HG02763 (cell line): Measurements from ENCODE around the gene ANGPTL2.

Source experiments
- ATAC-seq: cut with Tn5 transposase; IDR thresholded peaks from one replicate; pipeline ENCODE4 v1.9.1; 2021; ENCODE audit warnings: mild to moderate bottlenecking, moderate library complexity; ENCODE audit not compliant: unreplicated experiment

ANGPTL2 gene

GRCh38 chr9:127121628-127122175 is 733 bp downstream of the ANGPTL2 start:
- no peak for ATAC-seq

- no peak for ATAC-seq
These were observed 3.1 kb downstream of the ANGPTL2 start for GRCh38 chr9:127119320-127119709.

GRCh38 chr9:127118597-127119319 is 3.7 kb downstream of the ANGPTL2 start:
- ATAC-seq: no peak

GRCh38 chr9:127117801-127118200 is 4.6 kb downstream of the ANGPTL2 start:
- ATAC-seq: no peak

GRCh38 chr9:127116957-127117356 is 5.5 kb downstream of the ANGPTL2 start:
- ATAC-seq: no peak

GRCh38 chr9:127116088-127116726 is 6.2 kb downstream of the ANGPTL2 start:
- no peak for ATAC-seq

GRCh38 chr9:127114606-127115005 is 7.8 kb downstream of the ANGPTL2 start:
- ATAC-seq: no peak

GRCh38 chr9:127113191-127113972 is 9.1 kb downstream of the ANGPTL2 start:
- no peak for ATAC-seq

GRCh38 chr9:127112735-127113161 is 9.7 kb downstream of the ANGPTL2 start:
- no peak for ATAC-seq

GRCh38 chr9:127112056-127112455 is 10.4 kb downstream of the ANGPTL2 start:
- ATAC-seq: no peak

- no peak for ATAC-seq
These were observed 13.2 kb downstream of the ANGPTL2 start for GRCh38 chr9:127109212-127109711.

GRCh38 chr9:127107929-127108876 is 14.2 kb downstream of the ANGPTL2 start:
- no peak for ATAC-seq

- ATAC-seq: no peak
These were observed 15.1 kb downstream of the ANGPTL2 start for GRCh38 chr9:127107171-127107928.

- ATAC-seq: no peak
These were observed 16.0 kb downstream of the ANGPTL2 start for GRCh38 chr9:127106466-127106855.

GRCh38 chr9:127105805-127106465 is 16.5 kb downstream of the ANGPTL2 start:
- no peak for ATAC-seq

- no peak for ATAC-seq
These were observed 17.7 kb downstream of the ANGPTL2 start for GRCh38 chr9:127104581-127105311.

- ATAC-seq: no peak
These were observed 19.6 kb downstream of the ANGPTL2 start for GRCh38 chr9:127102788-127103187.

- ATAC-seq: no peak
These were observed 20.3 kb downstream of the ANGPTL2 start for GRCh38 chr9:127102176-127102575.
